ENCODE measurements around the gene DPH3.

DNA sequence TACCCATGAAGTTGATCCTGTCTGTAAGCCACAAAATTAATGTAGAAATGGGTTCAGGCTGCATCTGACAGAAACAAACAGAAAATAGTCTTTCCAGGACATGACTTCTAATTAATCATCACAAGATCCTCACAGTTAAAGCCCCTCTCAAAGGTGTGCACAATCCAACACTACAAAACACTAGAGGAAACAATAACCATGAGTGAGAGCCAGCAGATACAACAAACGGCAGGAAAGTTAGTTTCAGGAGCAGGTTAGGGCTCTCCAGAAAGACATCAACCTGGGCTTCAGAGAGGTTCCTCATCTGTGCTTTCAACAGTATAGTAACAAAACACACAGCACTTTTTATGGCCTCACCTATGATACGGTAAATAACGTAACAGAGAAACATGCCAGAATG is 42.8 kb downstream of the DPH3 start:
- TF ChIP-seq RFX5 (IDR thresholded peaks at IDR 0.05; ENCODE audit: low read depth, low read length) (no peak), POLR2A (IDR thresholded peaks at IDR 0.05; ENCODE audit: low read depth, low read length) (no peak), ZNF274 (IDR thresholded peaks at IDR 0.05; ENCODE audit: insufficient read depth, insufficient read length) (no peak), PML (IDR thresholded peaks at IDR 0.05; ENCODE audit: low read length) (no peak), ZZZ3 (IDR thresholded peaks at IDR 0.05; ENCODE audit: control insufficient read depth, insufficient read length, low read depth) (no peak), CBFB (IDR thresholded peaks at IDR 0.05; ENCODE audit: low read depth) (no peak), TCF12 (IDR thresholded peaks at IDR 0.05; ENCODE audit: low read depth, low read length) (no peak), TCF7 (IDR thresholded peaks at IDR 0.05; ENCODE audit: borderline replicate concordance) (no peak), BMI1 (IDR thresholded peaks at IDR 0.05; ENCODE audit: borderline replicate concordance) (no peak)
- TF ChIP-seq, protein P1, sequence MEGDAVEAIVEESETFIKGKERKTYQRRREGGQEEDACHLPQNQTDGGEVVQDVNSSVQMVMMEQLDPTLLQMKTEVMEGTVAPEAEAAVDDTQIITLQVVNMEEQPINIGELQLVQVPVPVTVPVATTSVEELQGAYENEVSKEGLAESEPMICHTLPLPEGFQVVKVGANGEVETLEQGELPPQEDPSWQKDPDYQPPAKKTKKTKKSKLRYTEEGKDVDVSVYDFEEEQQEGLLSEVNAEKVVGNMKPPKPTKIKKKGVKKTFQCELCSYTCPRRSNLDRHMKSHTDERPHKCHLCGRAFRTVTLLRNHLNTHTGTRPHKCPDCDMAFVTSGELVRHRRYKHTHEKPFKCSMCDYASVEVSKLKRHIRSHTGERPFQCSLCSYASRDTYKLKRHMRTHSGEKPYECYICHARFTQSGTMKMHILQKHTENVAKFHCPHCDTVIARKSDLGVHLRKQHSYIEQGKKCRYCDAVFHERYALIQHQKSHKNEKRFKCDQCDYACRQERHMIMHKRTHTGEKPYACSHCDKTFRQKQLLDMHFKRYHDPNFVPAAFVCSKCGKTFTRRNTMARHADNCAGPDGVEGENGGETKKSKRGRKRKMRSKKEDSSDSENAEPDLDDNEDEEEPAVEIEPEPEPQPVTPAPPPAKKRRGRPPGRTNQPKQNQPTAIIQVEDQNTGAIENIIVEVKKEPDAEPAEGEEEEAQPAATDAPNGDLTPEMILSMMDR (IDR thresholded peaks at IDR 0.05 in 2 of 3, conservative IDR thresholded peaks at IDR 0.05 in 1 of 3; ENCODE audit: control insufficient read depth in 2 of 3, extremely low read depth in 1 of 3, insufficient read depth in 1 of 3, low read depth in 3 of 3, low read length in 3 of 3): no peak
- TF ChIP-seq, protein P2, sequence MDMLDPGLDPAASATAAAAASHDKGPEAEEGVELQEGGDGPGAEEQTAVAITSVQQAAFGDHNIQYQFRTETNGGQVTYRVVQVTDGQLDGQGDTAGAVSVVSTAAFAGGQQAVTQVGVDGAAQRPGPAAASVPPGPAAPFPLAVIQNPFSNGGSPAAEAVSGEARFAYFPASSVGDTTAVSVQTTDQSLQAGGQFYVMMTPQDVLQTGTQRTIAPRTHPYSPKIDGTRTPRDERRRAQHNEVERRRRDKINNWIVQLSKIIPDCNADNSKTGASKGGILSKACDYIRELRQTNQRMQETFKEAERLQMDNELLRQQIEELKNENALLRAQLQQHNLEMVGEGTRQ (IDR thresholded peaks at IDR 0.05; ENCODE audit: borderline replicate concordance, low read depth, low read length): no peak

Measured in GM12878 (cell line).